Measurements from ENCODE around the gene EVI5L.

EVI5L gene

DNA sequence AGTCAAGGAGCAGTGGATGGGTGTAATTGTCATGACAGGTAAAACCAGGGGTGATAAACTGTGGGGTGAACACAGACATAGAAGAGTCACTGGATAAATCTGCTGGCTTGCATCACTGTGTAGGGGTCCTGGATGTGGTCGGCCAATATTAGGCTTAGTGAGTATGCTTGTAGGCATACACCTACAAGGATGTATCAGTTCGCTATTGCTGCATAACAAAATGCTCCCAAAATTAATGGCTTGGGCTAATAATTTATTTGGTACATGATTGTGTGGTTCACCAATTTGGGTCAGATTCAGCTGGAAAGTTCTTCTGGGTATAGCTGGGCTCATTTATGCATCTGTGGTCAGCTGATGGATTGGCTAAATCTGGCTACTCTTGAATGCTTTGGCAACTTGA, 11.2 kb upstream of the EVI5L start:
- no peak for DNase-seq

GRCh38 chr19:7819337-7819736, 10.7 kb upstream of the EVI5L start:
- no peak for DNase-seq

DNA sequence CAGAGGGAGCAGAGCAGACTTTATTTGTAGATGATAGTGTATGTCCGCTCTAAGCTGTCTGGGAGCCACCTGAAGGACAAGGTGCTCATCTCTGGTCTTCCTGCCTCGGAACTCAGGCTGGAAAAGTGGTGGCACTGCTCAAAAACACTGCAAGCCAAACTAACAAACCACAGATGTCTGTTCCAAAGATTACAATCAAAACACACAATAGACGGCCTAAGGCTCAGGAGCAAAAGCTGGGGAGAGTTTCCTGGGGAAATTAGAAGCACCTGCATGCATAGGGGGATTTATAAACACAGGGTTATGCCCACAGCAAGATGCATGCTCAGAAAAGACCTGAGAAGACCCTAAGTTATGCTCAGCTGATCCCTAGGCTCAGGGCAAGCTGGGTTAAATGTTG, 9.4 kb upstream of the EVI5L start:
- no peak for DNase-seq

- DNase-seq = no peak
Measured at GRCh38 chr19:7822910-7823515, 7.0 kb upstream of the EVI5L start.

DNA sequence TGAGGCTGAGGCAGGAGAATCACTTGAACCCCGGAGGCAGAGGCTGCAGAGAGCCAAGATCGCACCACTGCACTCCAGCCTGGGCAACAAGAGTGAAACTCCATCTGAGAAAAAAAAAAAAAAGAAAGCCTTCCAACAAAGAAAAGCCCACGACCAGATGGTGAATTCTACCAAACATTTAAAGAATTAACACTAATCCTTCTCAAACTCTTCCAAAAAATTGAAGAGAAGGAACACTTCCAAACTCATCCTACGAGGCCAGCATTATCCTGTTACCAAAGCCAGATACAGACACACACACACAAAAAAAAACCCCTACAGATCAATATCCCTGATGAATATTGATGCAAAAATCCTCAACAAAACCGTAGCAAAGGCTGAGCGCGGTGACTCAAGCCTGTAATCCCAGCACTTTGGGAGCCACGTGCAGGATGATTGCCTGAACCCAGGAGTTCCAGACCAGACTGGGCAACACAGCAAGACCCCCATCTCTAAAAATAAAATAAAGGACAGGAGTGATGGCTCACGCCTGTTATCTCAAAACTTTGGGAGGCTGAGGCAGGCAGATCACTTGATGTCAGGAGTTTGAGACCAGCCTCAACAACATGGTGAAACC, 6.2 kb upstream of the EVI5L start:
- no peak for DNase-seq

GRCh38 chr19:7829166-7829520, 875 bp upstream of the EVI5L start:
- no peak for DNase-seq

DNA sequence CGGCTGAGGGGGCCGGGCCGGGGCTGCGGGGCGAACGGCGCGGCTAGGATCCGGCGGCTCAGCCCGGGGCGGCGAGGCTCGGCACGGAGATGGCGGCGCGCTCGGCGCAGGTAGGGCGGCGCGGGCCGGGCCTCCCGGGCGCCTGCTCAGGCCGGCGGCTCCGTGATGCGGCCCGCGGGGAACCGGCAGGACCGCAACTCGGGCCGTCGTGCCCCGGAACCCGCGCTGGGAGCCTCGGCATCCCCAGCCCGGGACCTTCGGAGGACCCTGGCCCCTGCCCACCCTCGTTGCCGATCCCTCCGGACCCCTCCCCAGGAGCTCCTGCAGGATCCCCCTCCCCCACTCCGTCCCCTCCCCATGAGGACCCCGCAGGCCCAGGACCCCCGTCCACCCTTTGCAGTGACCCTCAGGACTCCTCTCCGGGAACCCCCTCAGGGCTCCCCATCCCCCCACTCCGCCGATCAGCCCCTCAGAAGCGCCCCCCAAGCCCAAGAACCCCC, 304 bp downstream of the EVI5L start:
- no peak for DNase-seq

DNA sequence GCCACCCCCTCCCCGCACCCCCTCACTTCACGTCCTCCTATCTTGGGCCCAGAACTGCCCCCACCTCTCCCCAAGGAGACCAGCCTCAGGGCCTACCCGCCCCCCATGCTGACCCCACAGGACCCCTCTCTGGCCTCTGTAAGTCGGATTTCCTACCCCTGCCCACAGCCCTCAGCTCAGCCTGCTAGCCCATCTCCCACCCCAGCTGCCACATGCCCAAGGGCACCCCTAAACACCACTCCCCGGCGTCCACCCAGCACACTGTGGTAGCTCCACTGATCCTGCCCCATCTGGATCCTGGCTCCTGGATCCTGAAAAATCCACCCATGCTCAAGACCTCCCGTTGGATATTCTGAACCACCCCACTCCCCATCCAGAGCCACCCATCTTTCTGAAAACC, 805 bp downstream of the EVI5L start:
- DNase-seq = no peak

GRCh38 chr19:7831452-7831851, 1.4 kb downstream of the EVI5L start:
- DNase-seq = no peak

GRCh38 chr19:7832009-7832408, 2.0 kb downstream of the EVI5L start:
- DNase-seq = no peak

DNA sequence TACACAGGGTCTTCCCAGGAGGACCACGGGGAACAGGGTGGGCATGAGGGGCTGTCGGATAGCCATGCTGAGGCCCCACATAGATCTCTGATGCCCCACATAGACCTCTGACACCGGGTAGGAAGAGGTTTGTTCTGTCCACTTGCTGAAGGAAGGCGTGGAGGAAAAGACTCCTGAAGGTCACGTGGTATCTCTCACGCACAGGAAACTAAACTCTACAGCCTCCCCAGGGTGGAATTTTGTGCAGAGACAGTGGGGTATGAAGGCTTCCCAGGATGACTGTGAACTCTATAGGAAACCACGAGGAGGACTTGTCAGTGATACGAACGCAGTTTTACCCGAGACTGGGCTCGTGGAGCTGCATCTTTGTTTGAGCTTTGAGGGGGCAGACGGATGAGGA, 2.8 kb downstream of the EVI5L start:
- DNase-seq = no peak

- no peak for DNase-seq
Measured at GRCh38 chr19:7833225-7834099, 3.4 kb downstream of the EVI5L start.

GRCh38 chr19:7839476-7839875, 9.5 kb downstream of the EVI5L start:
- no peak for DNase-seq

DNA sequence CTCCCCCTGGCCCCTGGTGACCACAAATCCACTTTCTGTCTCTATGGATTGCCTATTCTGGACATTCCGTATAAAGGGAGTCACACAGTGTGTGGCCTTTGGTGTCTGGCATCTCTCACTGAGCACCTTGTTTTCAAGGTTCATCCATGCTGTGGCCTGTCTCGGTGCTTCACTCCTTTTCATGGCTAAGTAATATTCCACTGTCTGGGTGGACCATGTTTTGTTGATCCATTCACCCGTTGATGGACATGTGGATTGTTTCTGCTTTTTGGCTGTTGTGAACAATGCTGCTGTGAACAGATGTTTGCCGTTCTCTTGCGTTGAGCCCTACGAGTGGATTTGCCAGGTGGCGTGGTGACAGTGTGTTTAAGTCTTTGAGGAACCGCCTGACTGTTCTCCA, 10.6 kb downstream of the EVI5L start:
- DNase-seq = no peak

GRCh38 chr19:7841751-7842660, 12.0 kb downstream of the EVI5L start:
- DNase-seq = no peak

DNA sequence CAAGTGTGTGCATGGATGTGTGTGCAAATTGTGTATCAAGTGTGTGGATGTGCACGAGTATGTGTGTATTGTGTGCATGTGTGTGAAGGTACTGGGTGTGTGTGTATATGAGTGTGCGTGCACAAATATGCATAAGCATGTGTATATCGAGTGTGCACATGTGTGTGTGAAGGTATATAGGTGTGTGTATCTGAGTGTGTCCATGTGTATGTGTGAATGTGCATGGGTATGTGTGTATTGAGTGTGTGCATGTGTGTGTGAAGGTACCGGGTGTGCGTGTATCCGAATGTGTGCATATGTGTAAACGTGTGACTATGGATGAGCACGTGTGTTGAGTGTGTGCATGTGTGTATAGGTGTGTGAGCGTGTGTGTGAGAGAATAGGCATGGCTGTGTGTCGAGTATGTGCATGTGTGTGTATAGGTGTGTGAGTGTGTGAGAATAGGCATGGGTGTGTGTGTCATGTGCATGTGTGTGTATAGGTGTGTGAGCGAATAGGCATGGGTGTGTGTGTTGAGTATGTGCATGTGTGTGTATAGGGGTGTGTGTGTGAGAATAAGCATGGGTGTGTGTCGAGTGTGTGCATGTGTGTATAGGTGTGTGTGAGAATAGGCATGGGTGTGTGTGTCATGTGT, 12.8 kb downstream of the EVI5L start:
- DNase-seq = no peak

DNA sequence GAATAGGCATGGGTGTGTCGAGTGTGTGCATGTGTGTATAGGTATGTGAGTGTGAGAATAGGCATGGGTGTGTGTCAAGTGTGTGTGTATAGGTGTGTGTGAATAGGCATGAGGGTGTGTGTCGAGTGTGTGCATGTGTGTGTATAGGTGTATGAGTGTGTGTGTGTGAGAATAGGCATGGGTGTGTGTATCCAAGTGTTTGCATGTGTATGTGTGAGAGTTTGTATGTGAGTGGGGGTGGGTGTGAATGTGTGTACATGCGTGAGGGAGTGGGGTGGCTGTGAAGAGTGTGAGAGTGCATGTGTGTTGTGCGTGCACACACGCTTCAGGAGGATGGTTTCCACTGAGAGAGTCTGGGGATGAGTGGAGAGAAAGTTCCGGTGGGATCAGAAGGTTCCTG, 13.5 kb downstream of the EVI5L start:
- no peak for DNase-seq

DNA sequence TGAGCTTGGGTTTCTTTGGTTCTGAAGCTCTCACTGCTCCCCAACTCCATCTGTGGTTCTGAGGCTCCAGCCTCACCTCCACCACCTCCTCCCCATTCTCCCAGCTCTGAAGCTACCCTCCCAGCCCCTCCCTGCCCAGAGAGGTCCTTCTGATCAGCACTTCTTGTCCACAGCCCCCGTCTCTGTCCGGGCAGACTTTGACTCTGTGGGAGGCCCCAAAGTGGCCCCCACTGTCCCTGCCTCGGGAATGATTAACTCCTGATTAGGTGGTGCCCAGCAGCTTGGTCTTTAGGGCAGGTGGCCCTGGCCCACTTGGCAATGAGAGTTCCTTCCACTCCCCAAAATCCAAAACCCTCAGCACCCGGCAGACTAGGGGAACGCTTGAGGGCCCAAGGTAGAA, 14.4 kb downstream of the EVI5L start:
- no peak for DNase-seq

GRCh38 chr19:7844951-7845350, 14.9 kb downstream of the EVI5L start:
- no peak for DNase-seq

DNA sequence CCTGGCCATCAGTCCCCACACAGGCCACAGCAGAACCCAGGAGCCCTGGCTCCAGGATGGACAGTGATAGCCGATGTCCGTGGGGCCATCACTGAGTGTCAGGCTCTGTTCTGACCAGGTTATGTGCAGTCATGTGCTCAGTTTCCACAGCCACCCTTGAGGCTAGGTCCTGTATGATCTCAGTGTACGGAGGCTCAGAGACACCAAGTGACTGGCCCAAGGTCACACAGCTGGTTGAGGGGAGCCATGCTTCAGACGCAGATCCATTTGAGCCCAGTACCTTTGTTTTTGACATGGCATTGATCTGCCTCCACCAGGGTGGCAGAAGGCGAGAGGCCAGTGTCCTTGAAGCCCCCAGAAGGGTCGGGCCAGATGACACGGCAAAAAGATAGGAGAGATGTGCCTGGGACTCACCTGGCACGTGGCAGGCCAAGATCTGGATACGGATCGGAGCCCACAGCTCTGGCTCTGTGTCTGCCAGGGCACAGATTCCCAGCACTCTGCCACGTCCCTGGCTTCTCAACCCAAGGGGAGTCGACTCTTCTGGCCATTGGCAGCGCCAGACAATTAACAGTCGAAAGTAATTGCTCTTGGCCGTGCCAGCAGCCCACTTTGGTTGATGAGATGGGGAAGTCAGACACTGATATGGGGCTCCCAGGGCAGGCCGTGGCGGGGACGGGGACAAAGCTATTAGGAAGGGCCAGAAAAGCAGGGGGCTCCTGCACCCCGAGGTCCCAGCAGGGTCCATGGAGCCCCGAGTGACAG, 15.6 kb downstream of the EVI5L start:
- no peak for DNase-seq

- no peak for DNase-seq
Measured at GRCh38 chr19:7846155-7846646, 16.2 kb downstream of the EVI5L start.

GRCh38 chr19:7847664-7848063, 17.6 kb downstream of the EVI5L start:
- no peak for DNase-seq

All from Kasumi-1 (cell line).